Left lung (tissue), 14 donors: ENCODE results near the gene KRTAP4-11. TPM values are rescaled to one million over a fixed set of nuclear protein-coding genes. Genes with fewer than 3 reads are reported as not detected.
"Not testable (repeated sequence)": the region's sequence is repeated elsewhere in the genome, so short reads cannot be mapped to it uniquely, and the experiment has no call there.

ENCODE experiments used
- ATAC-seq: fragments of 200-7000 bp; cut with Tn5 transposase; one replicate; pipeline ENCODE4 v1.9.1; 2020; ENCODE audit warnings: moderate library complexity
- DNase-seq, 4 donors: peaks; one replicate each; pipeline ENCODE4 v3.0.0-alpha.2; 2013 to 2020
- H3K27ac ChIP-seq, 2 donors: fragments of 200-600 bp; sonication (generic) in 1 of 2; one replicate each; pipeline versions ENCODE4 v1.5.0 to v1.8.0; 2020 to 2021
- H3K27me3 ChIP-seq, 2 donors: fragments of 200-600 bp; sonication (generic) in 1 of 2; one replicate each; pipeline versions ENCODE4 v1.5.0 to v1.8.0; 2020 to 2021
- H3K36me3 ChIP-seq, 2 donors: fragments of 200-600 bp; sonication (generic) in 1 of 2; one replicate each; pipeline versions ENCODE4 v1.5.0 to v1.8.0; 2020 to 2021
- H3K4me1 ChIP-seq, 2 donors: fragments of 200-600 bp; one replicate each; pipeline ENCODE4 v1.8.0; 2021
- H3K4me3 ChIP-seq, 2 donors: fragments of 200-600 bp; sonication (generic) in 1 of 2; one replicate each; pipeline versions ENCODE4 v1.5.0 to v1.8.0; 2020 to 2021; ENCODE audit warnings: mild to moderate bottlenecking in 1 of 2
- H3K9me3 ChIP-seq, 2 donors: fragments of 200-600 bp; sonication (generic) in 1 of 2; one replicate each; pipeline versions ENCODE4 v1.5.0 to v1.8.0; 2020 to 2021
- CTCF ChIP-seq, 2 donors: fragments of 200-600 bp; sonication (generic) in 1 of 2; IDR thresholded peaks; one replicate each; pipeline versions ENCODE4 v1.5.0 to v1.8.0; 2021; ENCODE audit warnings: antibody characterized with exemption in 2 of 2
- intact Hi-C, 2 donors: fragments of 100-400 bp; cut with DNase I; formaldehyde crosslinking; loops; one replicate each; pipeline versions ENCODE4 v1.11.2 to v1.14.2; 2022
- long read RNA-seq, 12 donors: library from polyadenylated mRNA in 2 of 12; unstranded in 2 of 12; transcript quantifications; one replicate each; pipeline ENCODE4 v2.0.0 and lab custom pipeline, GENCODE V29; 2019 to 2026
- polyA plus RNA-seq, 6 donors: library from polyadenylated mRNA; unstranded; fragments of 120-200 nt; gene quantifications; one replicate each; pipeline ENCODE4 v1.2.1, GENCODE V29; 2013; ENCODE audit not compliant: insufficient read length in 6 of 6
- total RNA-seq, 2 donors: library from RNA; stranded (reverse); fragmentation: NEBNext Ultra II Directional; extraction: Animal tissue kit (Norgen Biotek cat#: 25700); gene quantifications; one replicate each; pipeline ENCODE4 v1.2.1, GENCODE V29; 2021
- donor health status: DM: no; HTN: yes; CAD: no.
- donor health status: DM: no; HTN: no; CAD: no.

KRTAP4-11 gene
- total RNA-seq, result not detected
- polyA plus RNA-seq, result under 1 TPM in 1 of 6 donors, not detected in 5; 0.23 TPM
- long read RNA-seq, donor 1, result 0 reads
- long read RNA-seq, donor 2, result 0 reads
- long read RNA-seq, donor 3, result 0 reads
- long read RNA-seq, donor 4, result 0 reads
- long read RNA-seq, donor 5, result 0 reads
- long read RNA-seq, donor 6, result 0 reads
- long read RNA-seq, donor 7, result 0 reads
- long read RNA-seq, donor 8, result 0 reads
- long read RNA-seq, donor 9, result 0 reads
- long read RNA-seq, donor 10, result 0 reads
- long read RNA-seq, donor 11, result 0 reads
- long read RNA-seq, donor 12, result 0 reads

- H3K4me1 ChIP-seq, H3K27ac ChIP-seq, H3K4me3 ChIP-seq, H3K27me3 ChIP-seq, intact Hi-C loops, ATAC-seq, DNase-seq, H3K36me3 ChIP-seq, H3K9me3 ChIP-seq: not testable (repeated sequence)
Observed at GRCh38 chr17:41117846-41118386, at the start of gene KRTAP4-11. Gene KRTAP4-11, minus strand, starts transcription at chr17:41118373. Its CDS starts 58 bp downstream, at chr17:41118315.

GRCh38 chr17:41167561-41167960 lies 49.4 kb upstream of the KRTAP4-11 start:
- Histone ChIP-seq H3K4me3 (no peak overlapping the region), H3K4me1 (no peaks in the 10 kb centered on the region), H3K9me3 (no peaks in the 10 kb centered on the region), H3K27ac (no peak overlapping the region), H3K36me3 (no peaks in the 10 kb centered on the region), H3K27me3 (no peaks in the 10 kb centered on the region)
- DNase-seq (peak in 1 of 4 donors; percentile 69), ATAC-seq (no peak)
- no peak for TF ChIP-seq CTCF (IDR thresholded peaks at IDR 0.05)
- intact Hi-C loops, result no loop called here

GRCh38 chr17:41163828-41164227 lies 45.7 kb upstream of the KRTAP4-11 start:
- no peaks in the 10 kb centered on the region for H3K4me1 ChIP-seq
- DNase-seq, result no peak
- no peak for ATAC-seq
- H3K36me3 ChIP-seq, result no peaks in the 10 kb centered on the region
- no peaks in the 10 kb centered on the region for H3K9me3 ChIP-seq
- H3K27me3 ChIP-seq, result peaks cover 4 to 10% of the 10 kb centered on the region in 2 donors
- no peak overlapping the region for H3K27ac ChIP-seq
- H3K4me3 ChIP-seq, result no peak overlapping the region
- no peak for TF ChIP-seq CTCF (IDR thresholded peaks at IDR 0.05)
- intact Hi-C loops, result no loop called here

GRCh38 chr17:41160648-41161047 lies 42.5 kb upstream of the KRTAP4-11 start, which contains the start of gene KRTAP4-4:
Gene KRTAP4-4, minus strand, starts transcription at chr17:41160748. Its CDS starts 57 bp downstream, at chr17:41160691.
- no peaks in the 10 kb centered on the region for H3K4me1 ChIP-seq
- DNase-seq (no peak), ATAC-seq (no peak)
- no peaks in the 10 kb centered on the region for H3K9me3 ChIP-seq
- intact Hi-C loops, result no loop called here
- H3K36me3 ChIP-seq, result no peaks in the 10 kb centered on the region
- H3K4me3 ChIP-seq, result no peak within 1 kb of the TSS
- H3K27me3 ChIP-seq, result peaks cover 4 to 10% of the 10 kb centered on the region in 2 donors
- H3K27ac ChIP-seq, result no peak within 1 kb of the TSS
- TF ChIP-seq CTCF (IDR thresholded peaks at IDR 0.05), result no peak

GRCh38 chr17:41160190-41160589 lies 42.0 kb upstream of the KRTAP4-11 start:
- H3K9me3 ChIP-seq, H3K4me3 ChIP-seq, H3K4me1 ChIP-seq, intact Hi-C loops, H3K27me3 ChIP-seq, H3K36me3 ChIP-seq, H3K27ac ChIP-seq, ATAC-seq: not testable (repeated sequence)
- DNase-seq, result peak in 1 of 4 donors; percentile 40

GRCh38 chr17:41153856-41154255 lies 35.7 kb upstream of the KRTAP4-11 start:
- no peaks in the 10 kb centered on the region for H3K9me3 ChIP-seq
- no peaks in the 10 kb centered on the region for H3K36me3 ChIP-seq
- DNase-seq, result no peak
- ATAC-seq, result no peak
- no peak overlapping the region for H3K27ac ChIP-seq
- H3K4me1 ChIP-seq, result no peaks in the 10 kb centered on the region
- peaks cover 0 to 11% of the 10 kb centered on the region in 2 donors for H3K27me3 ChIP-seq
- intact Hi-C loops, result no loop called here
- TF ChIP-seq CTCF (IDR thresholded peaks at IDR 0.05), result no peak
- H3K4me3 ChIP-seq, result no peak overlapping the region
